NCI-H2107 treated with DMSO at 0.1 percent for 48 hours (cell line): ENCODE measurements around the gene GRIA4.
"Not testable (repeated sequence)": the region's sequence is repeated elsewhere in the genome, so short reads cannot be mapped to it uniquely, and the experiment has no call there.

Experiments
- DNase-seq: peaks from one replicate; lab custom pipeline; 2025; ENCODE audit not compliant: unreplicated experiment; lab: John Stamatoyannopoulos, UW

Gene GRIA4

DNA sequence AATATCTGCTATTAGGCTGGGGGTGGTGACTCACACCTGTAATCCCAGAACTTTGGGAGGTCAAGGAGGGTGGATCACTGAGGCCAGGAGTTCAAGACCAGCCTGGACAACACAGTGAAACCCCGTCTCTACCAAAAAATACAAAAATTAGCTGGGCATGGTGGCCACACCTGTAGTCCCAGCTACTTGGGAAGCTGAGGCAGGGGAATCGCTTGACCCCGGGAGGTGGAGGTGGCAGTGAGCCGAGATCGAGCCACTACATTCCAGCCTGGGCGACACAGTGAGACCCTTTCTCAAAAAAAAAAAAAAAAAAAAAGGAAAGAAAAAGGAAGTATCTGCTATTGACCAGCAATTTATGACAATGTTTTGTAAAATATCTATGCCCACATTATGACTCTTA, 176.0 kb downstream of the GRIA4 start:
- DNase-seq, result not testable (repeated sequence)

DNA sequence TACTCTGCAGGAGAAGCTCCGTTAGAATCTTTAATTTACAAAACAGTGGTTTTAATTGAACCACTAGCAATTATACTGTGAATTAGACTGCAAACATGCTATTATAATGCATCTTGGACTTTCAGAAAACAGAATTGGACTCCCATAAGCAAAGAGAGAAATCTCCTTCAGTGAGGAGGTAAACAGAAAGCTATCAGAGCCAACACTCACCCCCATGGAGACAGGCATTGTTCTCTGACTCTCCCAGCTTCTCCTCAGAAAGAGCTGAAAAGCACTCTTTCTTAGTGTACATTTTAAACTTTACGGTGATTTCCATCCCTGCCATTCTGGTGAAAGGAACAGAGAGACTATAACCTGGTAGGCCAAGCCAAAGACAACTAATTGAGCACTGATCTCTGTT, 176.9 kb downstream of the GRIA4 start:
- no peak for DNase-seq

- no peak for DNase-seq
Observed at GRCh38 chr11:105789579-105790420, 179.9 kb downstream of the GRIA4 start.

GRCh38 chr11:105790840-105791239, 181.0 kb downstream of the GRIA4 start:
- no peak for DNase-seq

DNA sequence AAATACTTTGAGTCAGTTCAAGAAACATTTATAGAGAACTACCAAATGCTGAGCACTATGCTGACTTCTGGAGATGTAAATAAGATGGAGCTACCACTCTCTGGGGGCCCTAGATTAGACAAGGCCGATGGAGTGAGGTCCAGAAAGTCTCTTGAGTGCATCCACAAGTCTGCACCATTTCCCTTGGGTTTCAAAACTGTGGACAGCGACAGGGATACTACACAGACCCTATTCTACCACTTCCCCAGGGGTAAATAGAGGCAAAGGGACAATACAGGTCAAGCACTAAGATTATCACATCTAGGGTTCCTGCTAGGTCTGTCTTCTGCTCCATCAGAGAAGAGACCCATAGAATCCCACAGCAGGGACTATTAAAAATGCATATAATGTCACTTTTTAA, 183.2 kb downstream of the GRIA4 start:
- DNase-seq, result no peak

GRCh38 chr11:105799263-105799662, 189.4 kb downstream of the GRIA4 start:
- no peak for DNase-seq

DNA sequence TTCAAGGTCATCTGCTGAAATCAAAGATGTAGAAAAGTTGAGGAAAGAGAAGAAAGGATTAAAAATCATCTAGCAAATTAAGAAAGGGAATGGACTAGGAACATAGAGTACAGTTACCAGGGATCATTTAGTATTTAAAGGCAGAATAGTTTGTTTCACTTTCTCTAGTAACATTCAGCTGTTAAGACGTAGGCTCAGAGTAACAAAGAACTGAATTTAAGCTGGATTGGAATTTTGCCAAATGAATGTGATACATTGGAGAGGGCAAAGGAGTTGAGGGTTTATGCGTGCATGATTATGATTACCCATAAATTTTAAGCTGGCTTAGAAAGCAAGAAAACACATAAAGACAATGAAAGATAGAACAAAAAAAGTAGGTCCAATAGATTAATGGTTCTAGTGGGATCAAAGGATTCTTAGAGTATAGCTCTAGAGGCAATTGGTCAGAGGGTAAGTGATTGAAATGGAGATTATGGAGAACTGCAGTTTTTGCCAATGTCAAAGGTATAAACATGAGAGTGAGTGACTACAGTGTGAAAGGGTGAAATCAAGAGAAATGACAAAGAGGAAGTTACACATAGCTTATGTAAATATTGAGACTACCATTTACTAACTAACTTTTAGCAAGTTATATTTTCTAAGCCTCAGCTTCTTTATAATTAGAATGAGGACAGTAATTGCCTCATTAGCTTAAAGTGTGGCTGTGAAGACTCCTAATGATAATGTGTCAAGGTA, 190.0 kb downstream of the GRIA4 start:
- DNase-seq, result no peak

GRCh38 chr11:105802390-105802789, 192.5 kb downstream of the GRIA4 start:
- no peak for DNase-seq

DNA sequence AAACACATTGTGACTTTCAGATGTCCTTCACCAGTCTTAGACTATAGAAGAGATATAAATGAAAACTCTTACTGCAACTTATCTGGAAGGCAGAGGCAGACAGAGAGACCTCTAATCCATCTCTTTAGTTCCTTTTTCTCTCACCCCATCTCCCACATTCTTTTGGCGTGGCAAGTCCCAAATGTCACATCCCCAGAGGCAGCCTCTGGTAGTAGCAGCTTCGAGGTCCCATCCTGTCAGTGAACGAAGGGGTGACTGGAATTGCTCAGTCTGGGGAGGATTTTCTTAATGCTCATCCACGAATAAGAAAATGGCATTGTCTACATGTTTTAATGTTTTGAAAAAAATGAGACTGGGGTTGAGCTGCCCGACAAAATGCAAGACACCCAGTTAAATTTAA, 201.4 kb downstream of the GRIA4 start:
- DNase-seq, result no peak

DNA sequence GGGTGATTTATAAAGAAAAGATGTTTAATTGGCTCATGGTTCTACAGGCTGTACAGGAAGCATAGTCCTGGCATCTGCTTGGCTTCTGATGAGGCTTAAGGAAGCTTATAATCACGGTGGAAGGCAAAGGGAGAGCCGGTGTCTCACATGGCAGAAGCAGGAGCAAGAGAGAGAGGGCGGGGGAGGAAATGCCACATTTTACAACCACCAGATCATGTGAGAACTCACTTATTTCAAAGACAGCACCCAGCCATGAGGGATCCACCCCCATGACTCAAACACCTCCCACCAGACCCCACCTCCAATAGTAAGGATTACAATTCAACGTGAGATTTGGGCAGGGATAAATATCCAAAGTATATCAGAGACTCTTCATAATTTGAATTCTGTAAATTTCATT, 211.5 kb downstream of the GRIA4 start:
- no peak for DNase-seq

DNA sequence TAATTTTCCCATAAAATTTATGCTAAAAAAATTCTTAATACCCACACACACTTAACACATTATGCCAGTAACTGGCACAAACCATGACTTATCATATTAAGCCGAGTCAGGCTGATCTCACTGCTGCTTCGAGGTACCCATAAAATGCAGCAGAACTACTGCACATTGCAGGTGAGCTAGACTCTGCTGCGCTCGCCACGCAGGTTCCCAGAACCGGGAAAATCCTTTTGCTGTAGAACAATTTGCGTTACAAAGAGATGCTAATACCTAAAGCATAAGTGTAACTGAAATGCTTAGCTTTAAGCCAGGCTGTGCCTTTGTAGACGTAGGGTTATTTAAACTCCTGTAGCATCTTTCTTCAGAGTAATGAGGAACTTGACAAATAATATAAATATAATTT, 211.9 kb downstream of the GRIA4 start:
- DNase-seq, result no peak

DNA sequence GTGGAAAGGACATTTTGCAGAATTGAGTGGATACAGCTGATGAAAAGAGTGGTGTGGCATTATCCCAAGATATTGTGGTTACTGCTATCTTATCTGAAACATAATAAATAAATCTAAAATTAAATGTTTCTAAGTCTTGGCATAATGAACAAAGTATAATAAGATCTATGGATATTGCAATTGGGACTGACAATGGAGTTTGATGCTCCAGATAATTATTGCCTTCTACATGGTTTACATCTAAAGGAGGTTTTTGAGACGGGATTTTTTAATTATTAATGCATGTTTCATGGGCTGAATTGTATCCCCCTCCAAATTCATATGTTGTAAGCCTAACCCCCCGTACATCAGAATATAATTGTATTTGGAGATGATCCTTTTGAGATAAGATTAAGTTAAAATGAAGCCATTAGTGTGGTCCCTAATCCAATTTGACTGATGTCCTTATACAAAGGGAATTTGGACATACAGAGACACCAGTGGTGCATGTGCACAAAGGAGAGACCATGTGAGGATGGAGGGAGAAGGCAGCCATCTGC, 213.7 kb downstream of the GRIA4 start:
- no peak for DNase-seq

DNA sequence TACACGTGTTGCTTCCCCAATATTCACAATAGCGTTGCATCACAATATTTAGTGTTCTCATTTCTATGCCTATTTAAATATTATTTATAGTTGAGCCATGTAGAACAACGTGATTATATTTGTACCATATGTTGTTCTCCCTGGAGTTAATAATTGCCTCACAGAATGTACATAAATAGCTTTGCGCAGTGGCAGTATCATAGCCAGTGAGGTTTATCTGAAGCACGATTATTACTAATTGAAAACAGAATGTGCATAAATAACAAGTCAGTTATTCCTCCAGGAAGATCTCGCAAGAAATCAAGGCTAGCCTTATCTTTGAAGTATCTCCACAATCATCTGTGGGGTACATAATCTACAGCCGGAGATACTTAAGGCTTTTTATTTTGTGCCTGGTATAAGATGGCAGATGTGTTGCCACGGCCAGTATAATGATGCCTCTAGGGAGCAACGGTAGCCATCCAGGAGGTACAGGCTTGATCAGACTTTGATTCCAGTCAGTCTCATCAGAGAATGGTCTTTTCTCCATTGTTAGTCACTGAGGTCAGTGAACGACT, 214.7 kb downstream of the GRIA4 start:
- no peak for DNase-seq

- no peak for DNase-seq
Observed at GRCh38 chr11:105825141-105825540, 215.3 kb downstream of the GRIA4 start.

DNA sequence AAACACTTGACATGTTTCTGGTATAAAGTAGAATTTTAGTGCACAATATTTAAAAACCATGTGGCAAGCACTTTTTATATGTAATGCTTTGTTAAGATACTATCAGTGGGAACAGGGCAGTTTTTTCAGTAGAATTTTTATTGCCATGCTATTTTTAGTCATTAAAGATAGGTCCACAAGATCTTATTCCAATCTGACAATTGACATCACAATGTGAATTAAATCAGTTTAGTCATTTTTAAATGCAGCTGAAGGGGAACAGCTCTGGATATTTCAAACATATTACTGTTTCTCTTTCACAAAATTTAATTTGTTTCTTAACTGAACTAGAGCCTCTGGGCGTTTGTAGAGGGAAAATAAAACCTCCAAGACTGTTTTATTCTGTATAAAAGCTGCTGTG, 218.0 kb downstream of the GRIA4 start:
- no peak for DNase-seq

GRCh38 chr11:105829084-105829483, 219.2 kb downstream of the GRIA4 start:
- DNase-seq, result no peak

DNA sequence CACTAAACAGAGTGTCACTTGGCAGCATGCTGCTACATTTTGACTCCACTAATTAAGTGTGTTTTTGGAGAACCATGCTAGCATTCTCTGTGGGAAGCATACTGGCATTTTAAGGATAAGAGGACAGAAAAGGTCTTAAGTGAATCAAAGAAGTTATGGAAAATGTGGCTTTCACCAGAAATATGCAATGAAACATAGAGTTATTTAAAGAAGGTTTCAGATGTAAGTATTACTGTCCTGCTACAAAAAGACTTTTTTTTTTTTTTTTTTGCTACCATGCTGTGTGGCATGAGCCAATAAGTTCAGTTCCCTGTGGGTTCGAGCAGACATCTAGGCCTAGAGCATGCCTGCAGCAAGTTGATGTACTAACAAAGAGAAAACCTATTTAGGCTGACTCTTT, 224.6 kb downstream of the GRIA4 start:
- no peak for DNase-seq

DNA sequence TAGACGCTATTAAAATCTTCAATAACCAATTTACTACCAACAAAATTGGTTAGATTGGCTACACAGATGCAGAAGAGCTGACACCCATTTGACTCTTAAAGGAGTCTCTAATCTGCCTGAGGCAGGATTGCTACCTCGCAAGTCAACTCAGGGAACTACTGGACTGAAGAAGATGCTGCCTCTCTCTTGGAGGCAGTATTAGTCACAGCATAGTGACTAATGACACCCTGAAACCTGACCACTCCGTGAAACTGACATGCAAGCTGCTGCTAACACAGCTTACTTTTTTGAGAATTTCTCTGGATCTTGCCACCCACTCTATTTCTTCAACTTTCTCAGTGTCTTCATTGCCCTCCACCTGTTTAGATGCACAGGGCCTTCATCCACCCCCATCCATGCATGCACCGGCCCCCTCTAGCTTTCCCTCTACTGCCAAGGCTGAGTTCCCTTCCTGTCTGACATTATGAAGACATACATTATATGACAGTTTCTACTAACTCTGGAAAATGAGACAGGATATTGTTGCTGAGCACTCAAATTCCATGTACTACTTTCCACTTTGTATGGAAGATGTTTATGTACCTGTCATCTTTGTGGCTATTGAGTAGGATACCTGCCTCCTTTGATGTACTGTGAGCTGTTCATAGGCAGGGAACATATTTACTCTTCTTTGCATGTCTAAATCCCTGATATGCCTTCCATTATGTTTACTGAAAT, 229.0 kb downstream of the GRIA4 start:
- DNase-seq, result no peak

- no peak for DNase-seq
Observed at GRCh38 chr11:105840391-105840790, 230.5 kb downstream of the GRIA4 start.

- no peak for DNase-seq
Observed at GRCh38 chr11:105852403-105852802, 242.5 kb downstream of the GRIA4 start.

DNA sequence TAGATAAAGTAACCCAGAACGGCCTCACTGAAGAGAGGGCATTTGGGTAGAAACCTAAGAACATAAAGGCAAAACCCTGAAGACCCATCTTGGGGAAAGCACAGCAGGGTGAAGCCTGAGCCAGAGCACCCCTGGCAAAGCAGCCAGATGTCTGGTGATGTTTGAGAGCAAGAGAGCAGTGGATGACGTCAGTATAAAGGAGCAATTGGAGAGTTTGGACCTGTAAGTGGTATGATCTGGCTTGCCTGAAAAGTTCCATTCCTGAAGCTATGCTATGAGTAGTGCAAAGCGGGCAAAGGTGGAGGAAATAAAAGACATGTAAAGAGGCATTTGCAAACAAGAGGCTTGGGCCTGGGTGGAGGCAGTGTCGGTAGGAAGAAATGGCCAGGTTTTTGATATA, 244.4 kb downstream of the GRIA4 start:
- no peak for DNase-seq
